NCI-H345 (cell line): ENCODE data around the gene PRKAR2A.
"Not testable (repeated sequence)": the region's sequence is repeated elsewhere in the genome, so short reads cannot be mapped to it uniquely, and the experiment has no call there.

ENCODE experiments used
- DNase-seq: peaks from one replicate; lab custom pipeline; 2025; lab: John Stamatoyannopoulos, UW

Gene PRKAR2A

DNA sequence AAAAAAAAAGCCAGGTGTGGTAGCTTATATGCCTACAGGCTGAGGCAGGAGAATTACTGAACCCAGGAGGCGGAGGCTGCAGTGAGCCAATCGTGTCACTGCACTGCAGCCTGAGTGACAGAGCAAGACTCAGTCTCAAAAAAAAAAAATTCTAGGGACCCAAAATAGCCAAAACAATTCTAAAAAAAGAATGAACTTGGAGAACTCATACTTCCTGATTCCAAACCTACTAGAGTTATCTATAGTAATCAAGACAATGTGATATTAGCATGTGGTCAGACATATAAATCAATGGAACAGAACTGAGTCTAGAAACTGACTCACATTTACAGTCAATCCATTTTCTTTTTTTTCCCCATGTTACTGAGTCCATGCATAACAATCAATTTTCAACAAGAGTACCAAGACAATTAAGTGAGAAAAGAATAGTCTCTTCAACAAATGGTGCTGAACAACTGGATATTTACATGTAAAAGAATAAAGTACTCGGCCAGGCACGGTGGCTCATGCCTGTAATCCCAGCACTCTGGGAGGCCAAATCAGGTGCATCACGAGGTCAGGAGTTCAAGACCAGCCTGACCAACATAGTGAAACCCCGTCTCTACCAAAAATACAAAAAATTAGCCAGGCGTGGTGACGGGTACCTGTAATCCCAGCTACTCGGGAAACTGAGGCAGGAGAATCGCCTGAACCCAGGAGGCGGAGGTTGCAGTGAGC, 11.9 kb downstream of the PRKAR2A start:
- no peak for DNase-seq

DNA sequence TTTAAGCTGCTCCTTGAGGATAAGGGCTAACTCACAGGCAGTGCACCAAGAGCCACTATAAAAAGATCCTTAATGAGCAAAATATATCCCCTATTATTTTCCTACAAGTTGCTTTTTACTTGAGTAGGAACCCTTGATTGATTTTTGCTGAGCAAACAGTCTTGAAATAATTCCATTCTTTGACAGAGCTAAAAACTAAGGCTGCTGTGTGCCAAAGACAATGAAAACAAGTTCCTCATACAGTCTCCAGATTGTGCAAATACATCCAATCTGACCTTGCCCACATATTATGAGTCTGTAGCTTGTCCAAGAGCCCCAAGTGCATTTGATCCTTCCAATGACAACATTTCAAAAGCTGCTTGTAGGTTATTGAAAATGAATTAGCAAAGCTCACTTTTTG, 15.0 kb downstream of the PRKAR2A start:
- no peak for DNase-seq

DNA sequence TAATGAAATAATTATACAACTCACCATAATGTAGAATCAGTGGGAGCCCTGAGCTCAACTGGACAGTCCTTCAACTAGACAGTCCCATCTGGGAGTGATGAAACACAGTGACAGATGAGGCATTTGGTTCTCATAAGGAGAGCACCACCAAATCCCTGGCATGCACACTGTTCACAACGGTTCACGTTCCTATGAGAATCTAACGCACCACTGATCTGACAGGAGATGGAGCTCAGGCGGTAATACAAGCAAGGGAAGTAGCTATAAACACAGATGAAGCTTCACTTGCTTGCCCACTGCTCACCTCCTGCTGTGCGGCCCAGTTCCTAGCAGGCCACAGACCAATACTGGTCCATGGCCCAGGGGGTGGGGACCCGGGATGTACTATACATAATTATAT, 17.0 kb downstream of the PRKAR2A start:
- DNase-seq: no peak

DNA sequence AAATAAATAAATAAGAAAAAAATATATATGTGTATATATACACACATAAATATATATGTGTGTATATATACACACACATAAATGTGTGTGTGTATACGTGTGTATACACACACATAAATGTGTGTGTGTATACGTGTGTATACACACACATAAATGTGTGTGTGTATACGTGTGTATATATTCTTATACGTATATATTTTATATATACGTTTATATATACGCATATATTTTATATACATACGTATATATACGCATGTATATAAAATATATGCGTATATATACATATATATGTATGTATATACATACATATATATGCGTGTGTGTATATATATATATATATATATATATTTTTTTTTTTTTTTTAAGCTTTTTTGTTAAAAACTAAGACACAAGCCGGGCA, 18.1 kb downstream of the PRKAR2A start:
- DNase-seq: not testable (repeated sequence)

DNA sequence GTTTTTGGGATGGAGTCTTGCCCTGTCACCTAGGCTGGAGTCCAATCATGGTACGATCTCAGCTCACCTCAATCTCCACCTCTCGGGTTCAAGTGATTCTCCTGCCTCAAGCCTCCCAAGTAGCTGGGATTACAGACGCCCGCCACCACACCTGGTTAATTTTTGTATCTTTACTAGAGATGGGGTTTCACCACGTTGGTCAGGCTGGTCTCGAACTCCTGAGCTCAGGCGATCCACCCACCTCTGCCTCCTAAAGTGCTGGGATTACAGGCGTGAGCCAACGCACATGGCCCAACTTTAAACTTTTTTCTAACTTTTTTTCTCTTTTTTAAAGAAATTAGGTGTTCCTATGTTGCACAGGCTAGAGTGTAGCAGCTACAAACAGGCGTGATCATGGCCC, 19.8 kb downstream of the PRKAR2A start:
- DNase-seq: not testable (repeated sequence)

DNA sequence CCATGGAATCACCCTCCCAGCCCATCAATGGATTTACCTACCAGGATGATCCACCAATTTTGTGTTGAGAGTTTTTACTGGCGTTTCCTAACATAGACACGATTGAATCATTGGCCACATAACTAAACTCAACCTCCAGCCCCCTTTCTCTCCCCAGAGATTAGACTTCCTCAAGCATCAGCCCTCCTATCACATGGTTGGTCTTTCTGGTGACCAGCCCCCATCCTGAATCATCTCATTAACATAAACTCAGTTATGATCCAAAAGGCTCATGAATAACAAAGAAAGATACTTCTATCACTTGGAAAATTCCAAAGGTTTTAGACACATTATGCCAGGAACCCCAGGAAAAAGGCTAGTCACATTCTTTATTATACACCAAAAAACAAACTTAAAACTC, 21.2 kb downstream of the PRKAR2A start:
- no peak for DNase-seq

DNA sequence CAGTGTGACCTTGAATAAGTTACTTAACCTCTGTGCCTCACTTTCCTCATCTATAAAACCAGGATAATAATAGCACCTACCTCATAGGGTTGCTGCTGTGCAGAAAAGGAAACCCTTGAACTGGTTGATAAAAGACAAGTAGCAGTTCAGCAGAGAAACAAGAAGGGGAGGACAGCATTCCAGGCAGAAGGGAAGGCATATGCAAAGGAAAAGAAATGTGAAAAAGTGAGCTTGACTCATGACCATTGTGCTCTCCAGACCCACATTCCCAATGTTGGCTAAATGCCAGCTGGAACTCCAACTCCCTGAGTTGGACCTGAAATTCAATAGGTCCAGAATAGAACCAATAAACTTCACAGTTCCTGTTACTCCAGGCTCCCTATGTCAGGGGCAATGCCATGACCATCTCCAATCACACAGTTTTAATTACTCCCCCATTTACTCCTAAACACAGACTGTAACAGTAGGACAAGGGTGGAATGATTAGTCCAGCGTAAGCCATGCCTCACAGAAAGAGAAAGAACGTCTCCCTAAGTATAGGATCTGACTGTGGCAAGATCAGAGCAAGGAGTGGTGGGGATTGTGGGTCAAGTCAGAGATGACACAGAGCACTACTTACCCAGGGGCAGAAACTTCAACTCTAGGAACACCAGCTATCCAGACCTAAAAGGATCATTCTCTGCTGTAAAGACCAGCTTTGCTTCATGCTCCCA, 26.9 kb downstream of the PRKAR2A start:
- DNase-seq: no peak

DNA sequence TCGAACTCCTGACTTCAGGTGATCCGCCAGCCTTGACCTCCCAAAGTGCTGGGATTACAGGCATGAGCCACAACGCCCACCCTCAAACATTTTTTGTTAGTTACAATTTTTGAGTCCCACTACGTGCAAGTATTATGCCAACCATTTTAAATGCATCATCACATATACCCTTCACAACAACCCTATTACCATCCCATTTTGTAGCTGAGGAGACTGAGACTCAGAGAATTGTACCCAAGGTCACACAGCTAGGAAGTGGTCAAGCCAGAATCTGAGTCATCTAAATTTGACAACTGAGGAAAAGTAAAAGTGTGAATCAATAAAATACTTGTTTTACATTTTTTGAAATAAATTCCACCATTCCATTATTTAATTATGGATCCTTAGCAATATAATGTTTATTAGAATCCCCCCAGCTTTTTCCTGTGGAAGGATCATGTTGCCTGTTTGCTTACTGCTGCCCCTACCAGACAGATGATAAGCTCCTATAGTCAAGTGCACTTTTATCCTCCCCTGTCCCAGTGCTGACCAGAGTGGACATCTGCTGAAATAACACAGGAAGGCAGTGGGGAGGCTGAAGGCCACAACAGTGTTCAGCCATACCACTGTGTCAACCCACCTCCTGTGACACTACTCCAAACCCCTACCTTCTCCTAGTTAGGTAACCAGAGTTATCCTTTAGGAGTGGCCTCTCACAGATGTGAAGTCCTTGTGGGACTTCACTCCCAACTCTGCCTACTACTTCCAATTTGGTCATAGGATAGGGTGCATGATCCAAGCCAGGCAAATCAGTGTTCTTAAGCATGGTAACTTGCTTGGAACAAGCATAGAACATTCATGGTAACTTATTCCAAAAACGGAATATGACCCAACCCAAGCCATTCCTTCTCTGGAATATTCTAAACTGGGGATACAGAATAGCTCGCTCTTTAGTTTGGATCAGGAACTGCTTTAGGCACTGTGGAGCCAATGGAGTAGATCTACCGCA, 28.1 kb downstream of the PRKAR2A start:
- no peak for DNase-seq

DNA sequence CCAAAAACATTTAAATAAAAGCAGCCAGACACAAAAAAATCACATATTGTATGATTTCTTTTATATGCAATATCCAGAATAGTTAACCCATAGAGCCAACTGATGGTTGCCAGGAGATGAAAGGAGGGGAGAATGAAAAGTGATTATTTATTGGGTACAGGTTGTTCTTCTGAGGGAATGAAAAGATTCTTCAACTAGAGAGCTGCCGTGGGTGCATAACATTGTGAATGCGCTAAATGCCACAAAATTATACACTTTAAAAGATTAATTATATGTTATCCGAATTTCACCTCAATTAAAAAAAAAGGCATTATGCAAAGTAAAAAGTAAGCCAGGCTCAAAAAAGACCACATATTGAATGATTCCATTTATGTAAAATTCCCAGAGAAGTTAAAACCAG, 36.1 kb downstream of the PRKAR2A start:
- DNase-seq: no peak

DNA sequence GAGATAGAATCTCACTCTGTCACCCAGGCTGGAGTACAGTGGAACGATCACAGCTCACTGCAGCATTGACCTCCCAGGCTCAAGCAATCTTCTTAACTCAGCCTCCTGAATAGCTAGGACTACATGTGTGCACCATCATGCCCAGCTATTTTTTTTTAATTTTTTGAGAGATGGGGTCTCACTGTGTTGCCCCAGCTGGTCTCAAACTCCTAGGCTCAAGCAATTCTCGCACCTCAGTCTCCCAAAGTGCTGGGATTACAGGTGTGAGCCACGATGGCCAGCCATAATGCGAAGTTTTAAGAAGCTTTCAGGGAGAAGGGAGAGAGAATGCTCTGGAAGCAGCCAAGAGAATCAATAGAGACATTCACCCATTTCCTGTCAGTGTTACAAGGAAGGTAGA, 42.7 kb downstream of the PRKAR2A start:
- no peak for DNase-seq

DNA sequence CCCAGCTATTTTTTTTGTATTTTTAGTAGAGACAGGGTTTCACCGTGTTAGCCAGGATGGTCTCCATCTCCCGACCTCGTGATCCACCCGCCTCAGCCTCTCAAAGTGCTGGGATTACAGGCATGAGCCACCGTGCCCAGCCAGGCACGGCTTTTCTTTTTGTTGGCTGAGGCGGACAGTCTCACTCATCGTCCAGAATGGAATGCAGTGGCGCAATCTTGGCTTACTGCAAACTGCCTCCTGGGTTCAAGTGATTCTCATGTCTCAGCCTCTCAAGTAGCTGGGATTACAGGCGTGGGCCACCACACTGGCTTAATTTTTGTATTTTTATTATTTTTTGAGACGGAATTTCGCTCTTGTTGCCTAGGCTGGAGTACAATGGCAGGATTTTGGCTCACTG, 46.8 kb downstream of the PRKAR2A start:
- not testable (repeated sequence) for DNase-seq

DNA sequence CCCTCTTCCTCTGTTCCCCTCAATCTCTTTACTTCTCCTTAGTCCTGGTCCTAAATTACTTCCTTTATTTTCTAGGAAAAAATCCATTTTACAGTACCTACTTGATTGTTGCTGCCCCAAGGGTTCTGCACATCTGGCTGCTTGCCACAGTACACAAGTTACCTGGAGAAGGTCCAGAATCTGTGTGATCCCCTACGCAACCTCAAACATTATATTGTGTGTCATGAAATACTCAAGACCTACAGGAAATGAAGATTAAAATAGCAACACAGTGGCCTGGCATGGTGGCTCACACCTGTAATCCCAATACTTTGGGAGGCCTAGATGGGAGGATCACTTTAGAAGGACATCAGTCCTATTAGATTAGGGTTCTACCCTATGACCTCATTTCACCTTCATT, 48.7 kb downstream of the PRKAR2A start:
- no peak for DNase-seq

DNA sequence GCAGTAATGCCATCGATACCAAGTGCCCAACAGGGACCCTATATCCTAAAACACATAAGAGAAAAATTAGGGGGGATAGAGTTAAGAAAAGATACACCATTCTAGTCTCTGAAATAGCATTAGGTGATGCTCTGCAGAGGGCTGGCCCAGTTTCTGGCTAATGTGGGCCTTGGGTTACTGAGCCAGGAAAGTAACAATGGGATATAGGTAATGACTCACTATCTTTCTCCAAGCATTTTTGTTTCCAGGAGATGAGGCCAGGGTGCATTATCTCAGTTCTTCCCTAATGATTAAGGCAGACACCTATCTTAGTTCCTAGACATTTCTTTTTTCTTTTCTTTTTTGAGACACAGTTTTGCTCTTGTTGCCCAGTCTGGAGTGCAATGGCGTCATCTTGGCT, 50.0 kb downstream of the PRKAR2A start:
- DNase-seq: no peak

DNA sequence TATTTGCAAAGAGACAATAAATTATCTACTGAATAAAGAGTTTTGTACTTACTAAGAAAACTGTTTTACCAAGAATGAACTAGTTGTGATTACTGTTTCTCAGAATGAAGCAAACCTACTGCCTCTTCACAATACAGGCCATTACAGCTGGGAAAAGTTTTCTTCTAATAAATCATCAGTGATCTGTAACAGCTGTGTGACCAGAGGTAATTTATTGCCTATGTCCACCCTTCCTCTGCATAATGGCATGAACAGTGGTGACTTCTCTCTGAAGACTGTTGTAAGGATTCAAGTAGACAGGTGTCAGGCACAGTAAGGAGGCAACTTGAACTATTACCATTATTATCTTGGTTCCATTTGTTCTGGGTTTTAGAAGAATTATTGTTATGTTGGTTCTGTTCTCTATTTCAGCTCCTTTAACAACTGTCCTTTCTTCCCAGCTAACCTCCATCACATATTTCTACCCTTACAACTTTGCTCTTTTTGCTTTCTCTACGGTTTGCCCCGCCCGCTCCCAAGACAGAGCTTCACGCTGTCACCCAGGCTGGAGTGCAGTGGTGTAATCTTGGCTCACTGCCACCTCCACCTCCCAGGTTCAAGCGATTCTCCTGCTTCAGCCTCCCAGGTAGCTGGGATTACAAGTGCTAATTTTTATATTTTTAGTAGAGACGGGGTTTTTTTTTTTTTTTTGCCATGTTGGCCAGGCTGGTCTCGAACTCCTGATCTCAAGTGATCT, 51.5 kb downstream of the PRKAR2A start:
- no peak for DNase-seq

DNA sequence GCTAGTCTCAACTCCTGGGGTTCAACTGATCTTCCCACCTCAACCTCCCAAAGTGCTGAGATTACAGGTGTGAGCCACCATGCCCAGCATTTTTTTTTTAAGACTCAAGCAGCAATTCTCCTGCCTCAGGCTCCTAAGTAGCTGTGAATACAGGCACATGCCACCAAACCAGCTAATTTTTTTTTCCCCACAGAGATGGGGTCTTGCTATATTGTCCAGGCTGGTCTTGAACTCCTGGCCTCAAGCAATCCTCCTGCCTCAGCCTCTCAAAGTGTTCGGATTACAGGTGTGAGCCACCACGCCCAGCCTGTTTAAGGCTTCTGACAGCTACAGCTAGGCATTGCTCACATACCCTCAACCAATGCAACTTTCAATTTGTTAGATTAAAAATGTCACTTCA, 54.2 kb downstream of the PRKAR2A start:
- DNase-seq: not testable (repeated sequence)

DNA sequence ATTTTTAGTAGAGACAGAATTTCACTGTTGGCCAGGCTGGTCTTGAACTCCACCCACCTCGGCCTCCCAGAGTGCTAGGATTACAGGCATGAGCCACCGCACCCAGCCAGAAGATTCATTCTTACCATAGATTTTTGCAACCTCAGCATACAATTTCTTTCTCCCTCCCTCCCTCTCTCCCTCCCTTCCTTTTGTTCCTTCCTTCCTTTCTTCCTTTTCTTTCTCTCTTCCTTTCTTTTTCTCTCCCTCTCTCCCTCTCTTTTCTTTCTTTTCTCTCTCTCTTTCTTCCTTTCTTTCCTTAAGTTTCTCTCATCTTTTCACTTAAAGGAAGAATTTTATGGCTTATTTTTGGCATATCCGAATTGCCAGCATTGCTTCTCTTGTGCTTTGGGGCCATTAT, 58.0 kb downstream of the PRKAR2A start:
- no peak for DNase-seq

DNA sequence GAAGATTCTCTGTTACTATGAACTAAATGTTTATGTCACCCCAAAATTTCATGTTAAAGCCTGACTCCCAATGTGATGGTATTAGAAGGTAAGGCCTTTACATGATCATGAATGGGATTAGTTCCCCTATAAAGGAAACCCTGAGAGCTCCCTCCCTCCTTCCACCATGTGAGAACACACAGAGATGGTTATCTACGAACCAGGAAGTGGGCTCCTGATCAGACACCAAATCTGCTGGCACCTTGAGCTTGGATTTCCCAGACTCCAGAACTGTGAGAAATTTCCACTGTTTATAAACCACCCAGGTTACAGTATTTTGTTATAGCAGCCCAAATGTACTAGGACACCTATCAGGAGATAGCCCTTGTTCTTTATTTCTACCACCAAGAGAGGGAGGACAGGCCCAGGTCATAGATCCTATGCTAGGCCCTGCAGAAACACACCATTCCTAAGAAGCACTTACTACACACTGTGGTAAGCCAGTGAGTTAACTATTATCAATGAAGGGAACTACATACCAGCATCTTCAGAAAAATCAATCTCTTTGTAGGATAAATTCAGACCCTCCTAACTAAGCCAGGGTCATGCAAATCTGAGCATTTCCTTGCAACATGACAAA, 59.0 kb downstream of the PRKAR2A start:
- no peak for DNase-seq

DNA sequence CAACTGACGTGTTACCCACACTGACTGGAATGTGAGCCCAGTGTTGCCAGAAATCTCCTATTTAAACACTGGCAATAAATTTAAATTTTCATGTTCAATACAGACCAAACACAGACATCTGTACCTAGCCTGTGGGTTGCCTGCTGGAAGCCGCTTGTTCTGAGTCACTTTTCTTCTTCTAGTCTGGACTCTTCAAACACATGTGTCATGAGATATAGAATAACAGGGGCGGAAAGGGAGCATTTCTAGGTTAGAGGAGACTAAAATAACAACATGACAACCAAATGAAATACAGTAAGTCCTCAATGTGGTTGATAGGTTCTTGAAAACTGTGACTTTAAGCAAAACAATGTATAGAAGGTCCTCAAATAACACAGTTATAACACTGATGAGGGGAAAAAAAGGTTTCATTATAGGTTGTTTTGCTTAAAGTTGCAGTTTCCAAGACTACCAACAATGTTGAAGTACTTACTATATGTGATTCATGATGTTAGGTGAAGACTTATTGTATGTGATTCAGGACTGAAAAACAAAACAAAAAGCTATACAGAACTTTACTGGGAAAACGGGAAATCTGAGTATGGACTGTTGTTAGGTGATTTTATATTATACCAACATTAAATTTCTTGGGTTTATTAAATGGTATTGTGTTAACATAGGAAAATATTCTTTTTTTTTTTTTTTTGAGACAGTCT, 63.1 kb downstream of the PRKAR2A start:
- DNase-seq: no peak

DNA sequence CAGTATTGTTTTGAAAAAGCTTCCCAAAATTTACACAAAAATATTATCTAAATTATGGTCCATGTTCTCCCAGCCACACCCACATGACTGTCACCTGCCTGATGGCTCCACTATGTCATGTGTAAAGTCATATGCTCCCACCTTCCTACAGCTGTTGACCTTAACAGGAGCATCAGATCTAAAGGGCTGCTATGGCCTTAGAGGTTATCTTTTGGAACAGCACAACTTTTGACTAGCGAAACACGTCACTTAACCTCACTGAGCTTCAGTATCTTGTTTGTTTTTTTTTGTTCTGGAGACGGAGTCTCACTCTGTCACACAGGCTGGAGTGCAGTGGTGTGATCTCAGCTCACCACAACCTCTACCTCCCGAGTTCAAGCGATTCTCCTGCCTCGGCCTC, 64.4 kb downstream of the PRKAR2A start:
- DNase-seq: no peak

DNA sequence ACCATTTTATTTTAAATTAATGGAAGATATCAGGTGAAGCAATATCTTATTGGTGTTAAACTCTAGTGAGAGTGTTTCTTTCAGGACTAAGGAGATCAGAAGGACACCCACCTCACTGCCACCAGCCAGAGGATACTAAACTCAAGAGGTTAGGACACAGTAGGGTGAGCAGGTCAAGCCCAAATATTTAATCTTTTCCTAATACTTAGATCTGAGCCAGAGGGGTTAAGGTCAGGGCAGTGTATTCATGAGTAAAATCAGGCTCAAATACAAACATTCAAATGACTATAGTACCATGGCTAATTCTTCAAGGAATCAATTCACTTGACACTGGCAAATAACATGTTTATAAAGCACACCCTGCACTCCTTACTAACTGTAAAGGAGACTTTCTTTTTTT, 65.6 kb downstream of the PRKAR2A start:
- no peak for DNase-seq

DNA sequence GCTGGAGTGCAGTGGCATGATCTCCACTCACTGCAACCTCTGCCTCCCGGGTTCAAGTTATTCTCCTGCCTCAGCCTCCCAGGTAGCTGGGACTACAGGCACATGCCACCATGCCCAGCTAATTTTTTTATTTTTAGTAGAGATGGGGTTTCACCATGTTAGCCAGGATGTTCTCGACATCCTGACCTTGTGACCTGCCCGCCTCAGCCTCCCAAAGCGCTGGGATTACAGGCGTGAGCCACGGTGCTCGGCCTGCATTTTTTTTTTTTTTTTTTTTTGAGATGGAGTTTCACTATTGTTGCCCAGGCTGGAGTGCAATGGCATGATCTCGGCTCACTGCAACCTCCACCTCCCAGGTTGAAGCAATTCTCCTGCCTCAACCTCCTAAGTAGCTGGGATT, 69.1 kb downstream of the PRKAR2A start:
- not testable (repeated sequence) for DNase-seq
